HepG2 (cell line): Measurements from ENCODE around the gene CTRL. TPM values are rescaled to one million over a fixed set of nuclear protein-coding genes. Genes with fewer than 3 reads are reported as not detected.
A peak's percentile ranks its signal among the peaks of the same experiment; 100 is the strongest.

ENCODE experiments used
- ARNTL ChIP-seq: sonication (generic); formaldehyde crosslinking; IDR thresholded peaks from 2 replicates; pipeline ENCODE4 v1.4.0; 2020; ENCODE audit warnings: mild to moderate bottlenecking, missing genetic modification reagents
- EEA1 ChIP-seq: sonication (generic); formaldehyde crosslinking; IDR thresholded peaks from 2 replicates; pipeline ENCODE4 v1.5.1; 2020; ENCODE audit warnings: mild to moderate bottlenecking, missing genetic modification reagents, borderline replicate concordance
- GFI1 ChIP-seq: sonication (generic); formaldehyde crosslinking; IDR thresholded peaks from 2 replicates; pipeline ENCODE4 v1.5.0; 2020; ENCODE audit warnings: missing genetic modification reagents, mild to moderate bottlenecking, borderline replicate concordance
- KDM2A ChIP-seq: sonication (generic); formaldehyde crosslinking; IDR thresholded peaks from 2 replicates; pipeline ENCODE4 v1.4.0; 2020; ENCODE audit warnings: low read depth, missing genetic modification reagents, borderline replicate concordance
- MAFF ChIP-seq: IDR thresholded peaks from 2 replicates; pipeline ENCODE4 v1.6.1; 2011; ENCODE audit warnings: low read depth, low read length, improper control_type of control experiment
- MEIS2 ChIP-seq: sonication (generic); formaldehyde crosslinking; IDR thresholded peaks from 2 replicates; pipeline ENCODE4 v1.9.0; 2021; ENCODE audit warnings: mild to moderate bottlenecking, missing genetic modification reagents
- PHB2 ChIP-seq: fragments of 450-650 bp; IDR thresholded peaks from 2 replicates; pipeline ENCODE4 v1.6.1; 2018; ENCODE audit not compliant: partially characterized antibody
- PHF5A ChIP-seq: IDR thresholded peaks from one replicate; pipeline ENCODE4 v1.6.1; 2018; ENCODE audit warnings: low read depth, missing genetic modification reagents; ENCODE audit not compliant: unreplicated experiment
- RORA ChIP-seq: sonication (generic); formaldehyde crosslinking; IDR thresholded peaks from 2 replicates; pipeline ENCODE4 v1.5.0; 2020; ENCODE audit warnings: mild to moderate bottlenecking, missing genetic modification reagents, moderate library complexity
- RXRA ChIP-seq: sonication (generic); formaldehyde crosslinking; IDR thresholded peaks from 2 replicates; pipeline ENCODE4 v1.5.1; 2020; ENCODE audit warnings: missing genetic modification reagents
- SIN3A ChIP-seq: IDR thresholded peaks from 2 replicates; pipeline ENCODE4 v1.6.1; 2011; ENCODE audit warnings: low read depth, mild to moderate bottlenecking, control low read depth, low read length, borderline replicate concordance
- ZC3H13 ChIP-seq: sonication (generic); formaldehyde crosslinking; IDR thresholded peaks from 2 replicates; pipeline ENCODE4 v1.8.1; 2023; ENCODE audit warnings: mild to moderate bottlenecking, missing genetic modification reagents, moderate library complexity
- ZNF33A ChIP-seq: sonication (generic); formaldehyde crosslinking; IDR thresholded peaks from 2 replicates; pipeline ENCODE4 v1.5.1; 2020; ENCODE audit warnings: missing genetic modification reagents, mild to moderate bottlenecking, moderate library complexity, borderline replicate concordance
- ZNF446 ChIP-seq: sonication (generic); formaldehyde crosslinking; IDR thresholded peaks from 2 replicates; pipeline ENCODE4 v1.5.0; 2020; ENCODE audit warnings: mild to moderate bottlenecking, missing genetic modification reagents
- ZNF496 ChIP-seq: sonication (generic); formaldehyde crosslinking; IDR thresholded peaks from 2 replicates; pipeline ENCODE4 v1.8.1; 2023; ENCODE audit warnings: mild to moderate bottlenecking, moderate library complexity, missing genetic modification reagents; ENCODE audit not compliant: insufficient replicate concordance
- ZNF619 ChIP-seq: sonication (generic); formaldehyde crosslinking; IDR thresholded peaks from 2 replicates; pipeline ENCODE4 v1.4.0; 2020; ENCODE audit warnings: mild to moderate bottlenecking, missing genetic modification reagents
- ZNF775 ChIP-seq: sonication (generic); formaldehyde crosslinking; IDR thresholded peaks from 2 replicates; pipeline ENCODE4 v1.4.0; 2020; ENCODE audit warnings: missing genetic modification reagents, mild to moderate bottlenecking, moderate library complexity, borderline replicate concordance
- polyA plus RNA-seq, 8 experiments: library from polyadenylated mRNA; depleted of rRNA in 3 of 8; stranded (reverse) in 7 of 8; unstranded in 1 of 8; fragments of >200 nt; fragmentation: Illumina TruSeq in 4 of 8; extraction: Trizol in 4 of 8; gene quantifications; 2 replicates each; pipeline versions ENCODE4 v1.2.1 to v1.2.3, GENCODE V29; 2011 to 2016; ENCODE audit warnings: low read depth in 4 of 8, missing spikeins in 1 of 8, mixed read lengths in 1 of 8; ENCODE audit not compliant: insufficient read depth in 1 of 8
- total RNA-seq, 5 experiments: library from RNA; depleted of rRNA; stranded (reverse); fragments of >200 nt; fragmentation: Illumina TruSeq; extraction: Trizol; gene quantifications; 2 replicates each; pipeline ENCODE4 v1.2.3, GENCODE V29; 2016; ENCODE audit warnings: low read depth in 1 of 5
- TF ChIP-seq, protein P1 (sequence below): IDR thresholded peaks from 2 replicates; pipeline ENCODE4 v1.6.1; 2018; ENCODE audit warnings: missing genetic modification reagents
- TF ChIP-seq, protein P2 (sequence below): sonication (generic); formaldehyde crosslinking; IDR thresholded peaks from 2 replicates; pipeline ENCODE4 v1.5.1; 2020; ENCODE audit warnings: missing genetic modification reagents, mild to moderate bottlenecking, borderline replicate concordance
- TF ChIP-seq, protein P3 (sequence below): sonication (generic); formaldehyde crosslinking; IDR thresholded peaks from 2 replicates; pipeline ENCODE4 v1.4.0; 2020; ENCODE audit warnings: missing genetic modification reagents
- TF ChIP-seq, protein P4 (sequence below): IDR thresholded peaks from 2 replicates; pipeline ENCODE4 v1.6.1; 2016; ENCODE audit warnings: missing compliant biosample characterization, missing genetic modification reagents, borderline replicate concordance
- TF ChIP-seq, protein P5 (sequence below): sonication (generic); formaldehyde crosslinking; IDR thresholded peaks from 2 replicates; pipeline ENCODE4 v1.8.1; 2023; ENCODE audit warnings: missing genetic modification reagents, inconsistent platforms, borderline replicate concordance

CTRL gene
- total and polyA plus RNA-seq, 2 of the 13 experiments (the other 11 are each of a cell fraction or from before 2014, with no cell fraction given) = 1.9 to 2.7 TPM

DNA sequence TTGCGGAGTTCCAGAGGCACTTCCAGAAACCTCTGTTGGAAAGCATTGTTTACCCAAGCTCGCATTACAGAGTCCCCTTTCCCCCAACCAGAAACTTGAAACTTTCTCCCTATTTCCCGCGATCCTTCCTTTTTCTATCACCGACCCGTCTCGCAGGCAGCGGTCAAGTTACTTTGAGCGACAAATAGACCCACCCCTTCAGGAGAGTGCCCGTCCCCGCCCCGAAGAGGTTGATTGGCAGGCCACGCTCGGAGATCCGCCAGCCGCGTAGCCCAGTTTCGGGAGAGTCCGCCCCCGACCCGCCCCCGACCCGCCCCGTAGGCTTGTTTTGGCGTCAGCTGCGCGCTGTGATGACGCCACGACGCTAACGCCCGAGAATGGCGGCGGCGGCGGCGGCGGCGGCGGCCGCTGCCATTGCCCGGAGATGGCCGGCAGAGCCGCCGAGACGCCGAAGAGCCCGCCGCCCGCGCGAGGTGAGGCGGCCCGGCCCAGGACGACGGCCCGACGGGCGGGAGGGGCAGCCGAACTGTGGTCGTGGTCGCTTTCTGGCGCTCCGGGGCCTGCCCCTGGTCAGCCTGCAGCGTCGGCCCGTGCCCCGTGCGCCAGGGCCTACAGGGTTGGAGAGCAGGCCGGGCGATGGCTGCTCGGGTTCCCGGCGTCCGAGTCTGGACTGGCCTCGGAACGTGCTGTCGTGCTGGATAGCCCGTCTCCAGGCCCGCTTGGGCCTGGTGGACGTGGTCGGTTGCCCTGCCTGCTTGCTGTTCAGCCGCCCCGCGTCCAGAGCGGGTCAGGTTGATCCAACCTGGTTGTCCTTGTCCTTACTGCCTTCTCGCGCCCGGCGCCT lies 38.5 kb downstream of the CTRL start, which contains the start of gene PSKH1 (continued):
- TF ChIP-seq PHB2 = no peak
- TF ChIP-seq, protein P1, sequence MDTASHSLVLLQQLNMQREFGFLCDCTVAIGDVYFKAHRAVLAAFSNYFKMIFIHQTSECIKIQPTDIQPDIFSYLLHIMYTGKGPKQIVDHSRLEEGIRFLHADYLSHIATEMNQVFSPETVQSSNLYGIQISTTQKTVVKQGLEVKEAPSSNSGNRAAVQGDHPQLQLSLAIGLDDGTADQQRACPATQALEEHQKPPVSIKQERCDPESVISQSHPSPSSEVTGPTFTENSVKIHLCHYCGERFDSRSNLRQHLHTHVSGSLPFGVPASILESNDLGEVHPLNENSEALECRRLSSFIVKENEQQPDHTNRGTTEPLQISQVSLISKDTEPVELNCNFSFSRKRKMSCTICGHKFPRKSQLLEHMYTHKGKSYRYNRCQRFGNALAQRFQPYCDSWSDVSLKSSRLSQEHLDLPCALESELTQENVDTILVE (CRISPR knock-in tag) = no peak
- TF ChIP-seq SIN3A = peak; percentile 39; the same call in 1 of the 2 replicates
- TF ChIP-seq RXRA = no peak
- TF ChIP-seq, protein P2, sequence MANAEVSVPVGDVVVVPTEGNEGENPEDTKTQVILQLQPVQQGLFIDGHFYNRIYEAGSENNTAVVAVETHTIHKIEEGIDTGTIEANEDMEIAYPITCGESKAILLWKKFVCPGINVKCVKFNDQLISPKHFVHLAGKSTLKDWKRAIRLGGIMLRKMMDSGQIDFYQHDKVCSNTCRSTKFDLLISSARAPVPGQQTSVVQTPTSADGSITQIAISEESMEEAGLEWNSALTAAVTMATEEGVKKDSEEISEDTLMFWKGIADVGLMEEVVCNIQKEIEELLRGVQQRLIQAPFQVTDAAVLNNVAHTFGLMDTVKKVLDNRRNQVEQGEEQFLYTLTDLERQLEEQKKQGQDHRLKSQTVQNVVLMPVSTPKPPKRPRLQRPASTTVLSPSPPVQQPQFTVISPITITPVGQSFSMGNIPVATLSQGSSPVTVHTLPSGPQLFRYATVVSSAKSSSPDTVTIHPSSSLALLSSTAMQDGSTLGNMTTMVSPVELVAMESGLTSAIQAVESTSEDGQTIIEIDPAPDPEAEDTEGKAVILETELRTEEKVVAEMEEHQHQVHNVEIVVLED = peak; percentile 95
- TF ChIP-seq GFI1 (CRISPR knock-in tag) = no peak; the same call in 1 of the 2 replicates
- TF ChIP-seq ZNF775 (CRISPR knock-in tag) = no peak
- peak; percentile 84; the same call in 1 of the 2 replicates for TF ChIP-seq EEA1 (CRISPR knock-in tag)
- no peak for TF ChIP-seq ZNF496 (CRISPR knock-in tag)
- TF ChIP-seq PHF5A (CRISPR knock-in tag) = no peak
- peak; percentile 60; the same call in 1 of the 2 replicates for TF ChIP-seq ZNF619 (CRISPR knock-in tag)
- no peak for TF ChIP-seq ZC3H13
- TF ChIP-seq MAFF = no peak
- TF ChIP-seq, protein P3, sequence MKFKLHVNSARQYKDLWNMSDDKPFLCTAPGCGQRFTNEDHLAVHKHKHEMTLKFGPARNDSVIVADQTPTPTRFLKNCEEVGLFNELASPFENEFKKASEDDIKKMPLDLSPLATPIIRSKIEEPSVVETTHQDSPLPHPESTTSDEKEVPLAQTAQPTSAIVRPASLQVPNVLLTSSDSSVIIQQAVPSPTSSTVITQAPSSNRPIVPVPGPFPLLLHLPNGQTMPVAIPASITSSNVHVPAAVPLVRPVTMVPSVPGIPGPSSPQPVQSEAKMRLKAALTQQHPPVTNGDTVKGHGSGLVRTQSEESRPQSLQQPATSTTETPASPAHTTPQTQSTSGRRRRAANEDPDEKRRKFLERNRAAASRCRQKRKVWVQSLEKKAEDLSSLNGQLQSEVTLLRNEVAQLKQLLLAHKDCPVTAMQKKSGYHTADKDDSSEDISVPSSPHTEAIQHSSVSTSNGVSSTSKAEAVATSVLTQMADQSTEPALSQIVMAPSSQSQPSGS (CRISPR knock-in tag) = no peak
- no peak for TF ChIP-seq ARNTL (CRISPR knock-in tag)
- no peak for TF ChIP-seq ZNF33A (CRISPR knock-in tag)
- no peak for TF ChIP-seq ZNF446 (CRISPR knock-in tag)
- TF ChIP-seq, protein P4, sequence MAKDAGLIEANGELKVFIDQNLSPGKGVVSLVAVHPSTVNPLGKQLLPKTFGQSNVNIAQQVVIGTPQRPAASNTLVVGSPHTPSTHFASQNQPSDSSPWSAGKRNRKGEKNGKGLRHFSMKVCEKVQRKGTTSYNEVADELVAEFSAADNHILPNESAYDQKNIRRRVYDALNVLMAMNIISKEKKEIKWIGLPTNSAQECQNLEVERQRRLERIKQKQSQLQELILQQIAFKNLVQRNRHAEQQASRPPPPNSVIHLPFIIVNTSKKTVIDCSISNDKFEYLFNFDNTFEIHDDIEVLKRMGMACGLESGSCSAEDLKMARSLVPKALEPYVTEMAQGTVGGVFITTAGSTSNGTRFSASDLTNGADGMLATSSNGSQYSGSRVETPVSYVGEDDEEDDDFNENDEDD (CRISPR knock-in tag) = no peak; the same call in 1 of the 2 replicates
- TF ChIP-seq, protein P5, sequence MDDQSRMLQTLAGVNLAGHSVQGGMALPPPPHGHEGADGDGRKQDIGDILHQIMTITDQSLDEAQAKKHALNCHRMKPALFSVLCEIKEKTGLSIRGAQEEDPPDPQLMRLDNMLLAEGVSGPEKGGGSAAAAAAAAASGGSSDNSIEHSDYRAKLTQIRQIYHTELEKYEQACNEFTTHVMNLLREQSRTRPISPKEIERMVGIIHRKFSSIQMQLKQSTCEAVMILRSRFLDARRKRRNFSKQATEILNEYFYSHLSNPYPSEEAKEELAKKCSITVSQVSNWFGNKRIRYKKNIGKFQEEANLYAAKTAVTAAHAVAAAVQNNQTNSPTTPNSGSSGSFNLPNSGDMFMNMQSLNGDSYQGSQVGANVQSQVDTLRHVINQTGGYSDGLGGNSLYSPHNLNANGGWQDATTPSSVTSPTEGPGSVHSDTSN (CRISPR knock-in tag) = no peak; the same call in 1 of the 2 replicates
- TF ChIP-seq MEIS2 (CRISPR knock-in tag) = peak; percentile 29; the same call in 1 of the 2 replicates
- TF ChIP-seq KDM2A (CRISPR knock-in tag) = 0 out of 2 replicates have a peak, but pooled peaks have one; percentile 11
- TF ChIP-seq RORA (CRISPR knock-in tag) = no peak
